HS-5 (cell line): ENCODE data around the gene FBL.

Experiments used
- DNase-seq: peaks from one replicate; pipeline ENCODE4 v3.0.0-alpha.2; 2012; ENCODE audit warnings: low read depth

FBL gene

GRCh38 chr19:39842693-39843435, 3.3 kb downstream of the FBL start:
- DNase-seq: no peak

DNA sequence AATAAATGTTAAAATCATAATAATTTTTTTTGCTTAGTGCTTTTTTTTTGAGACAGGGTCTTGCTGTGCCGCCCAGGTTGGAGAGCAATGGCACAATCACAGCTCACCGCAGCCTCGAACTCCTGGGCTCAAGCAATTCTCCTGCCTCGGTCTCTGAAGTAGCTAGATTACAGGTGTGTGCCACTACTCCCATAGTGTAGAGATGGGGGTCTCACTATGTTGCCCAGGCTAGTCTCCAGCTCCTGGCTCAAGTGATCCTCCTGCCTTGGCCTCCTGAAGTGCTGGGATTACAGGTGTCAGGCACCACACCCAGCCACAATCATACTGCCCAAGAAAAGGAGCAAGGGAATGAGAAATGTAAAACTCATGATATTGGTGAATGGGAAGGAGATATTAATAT, 5.1 kb downstream of the FBL start:
- DNase-seq: no peak

DNA sequence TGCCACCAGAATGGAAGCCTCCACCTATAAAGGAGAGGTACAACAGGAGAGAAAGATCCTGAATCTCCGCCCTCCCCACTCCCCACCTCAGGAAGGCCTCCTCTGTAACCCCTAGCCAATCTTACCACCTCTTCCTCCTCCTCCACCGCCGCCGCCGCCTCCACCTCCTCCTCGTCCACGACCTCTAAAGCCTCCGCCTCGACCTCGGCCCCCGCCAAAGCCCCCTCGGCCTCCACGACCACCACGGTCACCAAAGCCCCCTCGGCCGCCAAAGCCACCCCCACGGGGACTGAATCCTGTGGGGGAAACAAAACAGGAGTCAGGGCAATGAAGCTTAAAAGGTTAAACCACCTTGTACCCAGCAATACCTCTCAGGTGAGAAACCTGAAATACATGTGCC, 5.7 kb downstream of the FBL start:
- DNase-seq: no peak

GRCh38 chr19:39839678-39840327, 6.4 kb downstream of the FBL start:
- no peak for DNase-seq

DNA sequence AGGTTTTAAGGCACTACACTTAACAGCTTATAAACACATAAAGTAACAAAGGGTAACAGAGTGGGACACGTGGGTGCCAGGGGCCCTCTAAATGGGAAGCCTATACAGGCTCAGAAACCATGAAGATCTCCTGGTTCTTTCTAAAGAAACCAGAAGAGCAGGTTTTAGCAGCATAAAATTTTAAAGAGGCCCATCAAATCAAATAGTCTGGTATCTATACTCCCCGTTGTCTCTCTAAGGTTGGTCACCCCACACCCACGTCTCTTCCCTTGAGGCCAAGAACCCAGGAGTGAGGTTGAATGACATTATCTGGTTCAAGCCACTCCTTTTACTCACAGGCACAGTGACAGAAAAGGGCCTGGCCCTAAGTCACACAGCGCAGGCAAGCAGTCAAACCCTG, 7.6 kb downstream of the FBL start:
- DNase-seq: no peak

GRCh38 chr19:39837978-39838377, 8.2 kb downstream of the FBL start:
- DNase-seq: no peak

DNA sequence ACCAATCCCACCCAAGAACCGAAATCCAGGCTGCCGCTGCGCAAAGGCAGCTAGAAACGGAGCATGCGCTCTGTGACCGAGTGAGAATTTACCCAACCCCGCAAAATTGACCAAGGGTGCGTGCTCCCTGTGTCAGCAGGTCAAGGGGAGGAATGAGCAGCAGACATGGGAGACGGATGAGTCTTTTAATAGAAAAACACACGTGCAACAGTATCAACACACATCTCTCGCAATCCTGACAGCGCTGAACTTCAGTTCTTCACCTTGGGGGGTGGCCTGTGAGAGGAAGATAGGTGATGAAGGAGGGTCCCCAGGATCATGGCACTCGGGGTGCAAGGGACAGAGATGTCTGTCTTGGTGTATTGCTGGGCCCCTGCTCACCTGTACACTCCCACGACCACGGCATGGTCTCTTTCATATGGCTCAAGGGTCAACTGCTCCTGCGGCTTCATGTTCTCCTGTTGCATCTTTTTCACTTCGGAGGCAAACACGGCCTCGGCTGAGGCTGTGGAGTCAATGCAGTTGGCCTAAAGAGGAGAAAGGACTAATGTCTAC, 11.8 kb downstream of the FBL start:
- no peak for DNase-seq

- peak; percentile 78 for DNase-seq
These were observed 12.5 kb downstream of the FBL start, which contains the start of gene DYRK1B for GRCh38 chr19:39833464-39834286. DYRK1B (minus strand) TSS chr19:39834162; CDS start chr19:39831867, 2,295 bp downstream.

- DNase-seq: no peak
These were observed 13.1 kb downstream of the FBL start for GRCh38 chr19:39833160-39833463.

- DNase-seq: no peak
These were observed 13.7 kb downstream of the FBL start for GRCh38 chr19:39832341-39833083.

DNA sequence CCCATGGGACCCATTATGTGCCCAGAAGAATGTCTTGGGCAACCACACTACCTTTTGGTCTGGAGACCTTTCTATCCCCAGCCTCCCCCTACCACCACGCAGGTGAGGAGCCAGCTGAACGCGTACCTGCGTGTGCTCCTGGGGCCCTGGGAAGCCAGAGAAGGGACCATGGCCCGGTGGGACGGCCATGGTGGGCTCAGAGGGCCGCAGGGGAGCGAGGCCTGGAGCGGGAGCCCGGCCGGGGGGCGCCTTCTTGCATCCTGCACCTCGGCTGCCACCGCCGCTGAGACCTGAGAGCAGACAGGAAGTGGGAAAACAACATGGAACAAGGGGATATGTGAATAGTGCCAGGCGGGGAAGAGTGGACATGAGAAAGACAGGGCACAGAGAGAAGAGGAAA, 14.5 kb downstream of the FBL start:
- no peak for DNase-seq

DNA sequence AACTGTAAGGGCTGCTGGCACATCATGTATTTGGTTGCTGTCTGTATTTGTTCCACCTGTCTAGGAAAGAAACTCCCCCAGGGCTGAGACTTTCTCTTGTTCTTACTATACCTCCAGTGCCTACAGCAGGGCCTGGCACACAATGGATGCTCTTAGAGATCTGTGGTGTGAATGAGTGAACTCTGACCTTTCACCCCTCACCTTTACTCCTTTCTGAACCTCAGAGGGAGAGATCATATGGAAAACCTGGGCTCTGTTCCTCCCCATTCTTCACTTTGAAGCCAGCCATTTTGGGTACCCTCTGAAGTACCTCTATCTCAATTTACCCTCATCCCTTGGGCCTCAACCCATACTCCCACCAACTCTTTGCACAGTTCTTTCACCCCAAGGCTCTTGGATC, 15.3 kb downstream of the FBL start:
- no peak for DNase-seq

- DNase-seq: no peak
These were observed 15.8 kb downstream of the FBL start for GRCh38 chr19:39830406-39830805.

- no peak for DNase-seq
These were observed 16.4 kb downstream of the FBL start for GRCh38 chr19:39829702-39830275.

DNA sequence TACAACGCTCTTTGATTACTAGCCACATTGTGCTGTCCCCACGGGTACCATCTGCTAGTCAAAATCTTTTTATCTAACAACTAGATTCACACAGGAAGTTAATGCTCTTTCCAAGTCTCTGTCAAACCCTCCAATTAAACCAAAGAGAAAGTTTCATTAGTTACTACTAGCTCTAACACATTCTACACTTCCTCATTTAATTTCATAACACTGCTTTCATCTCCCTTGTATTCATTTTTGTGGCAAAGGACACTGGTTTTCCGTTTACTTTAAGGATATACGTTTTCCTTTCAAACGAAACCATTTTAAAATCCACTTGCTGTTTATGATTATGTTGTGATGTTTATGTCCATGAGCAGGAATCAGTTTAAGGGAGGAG, 17.5 kb downstream of the FBL start:
- DNase-seq: no peak

DNA sequence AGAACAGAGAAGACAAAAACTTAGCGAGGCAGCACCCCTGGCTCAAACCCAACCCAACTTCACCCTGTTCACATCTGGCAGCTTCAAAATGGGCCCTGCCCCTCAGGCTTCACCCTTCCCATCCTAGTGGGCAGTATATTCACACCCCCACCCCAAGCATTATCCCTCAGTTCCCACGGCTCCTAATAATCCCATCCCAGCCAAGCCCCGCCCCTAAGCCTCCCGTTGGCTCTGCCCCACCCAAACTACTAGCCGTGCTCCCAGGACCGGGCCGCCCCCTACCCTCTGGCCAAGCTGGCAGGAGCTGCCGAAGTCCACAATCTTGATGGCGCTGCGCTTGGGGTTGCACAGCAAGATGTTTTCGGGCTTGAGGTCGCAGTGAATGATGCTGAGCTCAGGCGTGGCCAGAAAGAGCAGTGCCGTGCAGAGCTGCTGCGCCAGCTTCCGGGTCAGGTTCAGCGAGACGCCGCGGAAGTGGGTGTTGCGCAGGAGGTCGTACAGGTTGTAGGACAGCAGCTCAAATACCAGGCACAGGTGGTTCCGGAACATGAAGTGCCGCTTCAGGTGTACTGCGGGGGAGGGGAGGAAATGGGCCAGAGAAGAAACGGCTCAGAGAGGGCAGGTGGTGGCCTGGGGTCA, 18.0 kb downstream of the FBL start:
- DNase-seq: no peak

DNA sequence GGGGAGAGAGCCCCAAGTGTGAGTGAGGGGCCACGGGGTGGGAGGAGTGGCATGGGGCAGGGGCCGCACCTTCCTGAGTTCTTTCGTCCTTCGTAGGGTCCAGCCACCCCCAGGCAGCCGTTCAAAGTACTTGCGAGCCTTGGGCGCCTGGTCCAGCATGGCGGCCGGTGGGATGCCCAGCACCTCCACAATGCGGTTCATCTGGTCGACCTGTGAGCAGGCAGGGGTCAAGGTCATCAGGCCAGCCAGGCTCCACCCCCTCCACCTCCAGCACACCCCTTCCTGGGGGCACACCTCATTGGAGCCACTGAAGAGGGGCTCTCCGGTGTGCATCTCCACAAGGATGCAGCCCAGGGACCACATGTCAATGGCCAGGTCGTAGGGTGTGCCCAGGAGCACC, 19.0 kb downstream of the FBL start:
- DNase-seq: no peak

- DNase-seq: no peak
These were observed 19.8 kb downstream of the FBL start for GRCh38 chr19:39826311-39826945.

- no peak for DNase-seq
These were observed 20.6 kb downstream of the FBL start for GRCh38 chr19:39825531-39826076.

DNA sequence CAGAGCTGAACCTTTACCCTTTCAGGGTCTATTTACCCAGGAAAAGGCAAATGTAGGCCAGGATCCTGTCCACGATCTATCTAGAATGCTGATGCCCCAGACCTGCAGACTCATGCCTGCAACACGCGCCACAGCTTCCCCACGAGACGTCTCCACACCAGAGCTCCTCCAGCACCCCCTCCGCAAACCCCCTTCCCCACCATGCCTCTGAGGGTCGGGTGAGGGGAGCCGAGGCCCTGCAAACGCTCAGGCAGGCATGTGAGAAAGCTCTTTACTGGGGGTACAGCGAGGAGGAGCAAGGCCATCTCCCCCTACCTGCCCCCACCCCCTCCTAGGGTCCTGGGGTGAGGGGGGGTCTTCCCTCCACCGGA, 21.1 kb downstream of the FBL start:
- DNase-seq: no peak
